Breast epithelium (tissue), 4 donors: ENCODE results near the gene FASTK. TPM values are rescaled to one million over a fixed set of nuclear protein-coding genes. Genes with fewer than 3 reads are reported as not detected.

ENCODE experiments used
- DNase-seq, 2 donors: peaks; one replicate each; pipeline ENCODE4 v3.0.0-alpha.2; 2019; ENCODE audit warnings: low spot score in 2 of 2
- H3K27ac ChIP-seq, 2 donors: fragments of 200-600 bp; sonication (generic) in 1 of 2; one replicate each; pipeline ENCODE4 v1.5.1; 2016 to 2019; ENCODE audit warnings: mild to moderate bottlenecking in 1 of 2
- H3K27me3 ChIP-seq, 2 donors: fragments of 200-600 bp; sonication (generic) in 1 of 2; one replicate each; pipeline versions ENCODE4 v1.5.1 to v1.6.0; 2017 to 2019; ENCODE audit warnings: control low read depth in 1 of 2, mild to moderate bottlenecking in 1 of 2
- H3K36me3 ChIP-seq: fragments of 200-600 bp; one replicate; pipeline ENCODE4 v1.5.1; 2019
- H3K4me1 ChIP-seq, 2 donors: fragments of 200-600 bp; sonication (generic); one replicate each; pipeline ENCODE4 v1.5.1; 2016 to 2019; ENCODE audit warnings: control low read depth in 1 of 2
- H3K4me3 ChIP-seq, 3 donors: fragments of 200-600 bp; sonication (generic); 1 replicate in 2 of 3; 2 replicates in 1 of 3; pipeline ENCODE4 v1.5.1; 2016 to 2019; ENCODE audit warnings: mild to moderate bottlenecking in 3 of 3, moderate library complexity in 2 of 3
- H3K9me3 ChIP-seq, 2 donors: fragments of 200-600 bp; sonication (generic) in 1 of 2; one replicate each; pipeline ENCODE4 v1.5.1; 2016 to 2019; ENCODE audit warnings: control low read depth in 1 of 2
- POLR2A ChIP-seq: fragments of 450-650 bp; IDR thresholded peaks from one replicate; pipeline ENCODE4 v1.6.1; 2016; ENCODE audit warnings: antibody characterized with exemption, mild to moderate bottlenecking, moderate library complexity
- POLR2AphosphoS5 ChIP-seq, 3 donors: sonication (generic); formaldehyde crosslinking; IDR thresholded peaks; one replicate each; pipeline ENCODE4 v1.6.1; 2017; ENCODE audit warnings: antibody characterized with exemption in 3 of 3
- intact Hi-C: fragments of 100-400 bp; cut with DNase I; formaldehyde crosslinking; loops from one replicate; pipeline ENCODE4 v1.15.1; 2023; ENCODE audit warnings: low total_unique reads
- total RNA-seq, 3 donors: library from RNA; depleted of rRNA; stranded (reverse); fragments of >200 nt; gene quantifications; one replicate each; pipeline ENCODE4 v1.1.0, GENCODE V29; 2016
- TF ChIP-seq, protein P1 (sequence below), 3 donors: fragments of 450-650 bp; IDR thresholded peaks; one replicate each; pipeline ENCODE4 v1.5.1; 2016 to 2017; ENCODE audit warnings: antibody characterized with exemption in 3 of 3, mild to moderate bottlenecking in 3 of 3, moderate library complexity in 3 of 3

Gene FASTK
- total RNA-seq, 3 donors from 2014 or later = 45.6 to 63.5 (median 60.0) TPM

DNA sequence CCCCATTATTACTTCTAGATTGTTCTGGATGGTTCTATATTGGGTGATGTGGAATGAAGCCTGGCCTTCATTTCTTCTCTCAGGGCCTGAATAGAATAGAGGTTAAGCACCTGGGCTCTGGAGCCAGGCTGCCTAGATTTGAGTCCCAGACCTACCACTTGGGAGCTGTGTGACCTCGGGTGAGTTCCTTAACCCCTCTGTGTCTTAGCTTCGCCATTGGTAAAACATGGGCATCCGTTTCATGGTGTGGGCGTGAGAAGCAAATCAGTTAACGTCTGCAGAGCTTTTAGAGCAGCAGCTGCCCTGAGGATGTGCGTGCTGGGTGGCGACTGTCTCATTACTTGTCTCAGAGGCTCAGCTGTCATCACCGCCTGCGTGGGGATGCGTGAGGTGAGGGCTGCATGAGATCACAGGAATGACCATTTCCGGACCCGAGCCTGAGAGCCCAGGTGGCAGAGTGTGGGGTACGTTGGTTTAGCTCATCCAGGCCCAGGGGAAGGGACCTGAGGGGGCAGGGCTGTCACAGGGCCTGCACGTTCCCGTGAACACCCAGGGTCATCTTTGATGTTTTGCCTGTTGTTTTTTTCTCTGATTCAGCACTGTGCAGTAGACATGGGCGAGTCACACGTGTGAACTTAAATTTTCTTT lies 15.3 kb upstream of the FASTK start:
- intact Hi-C loops = no loop called here
- H3K27ac ChIP-seq = no peak overlapping the region
- no peaks in the 10 kb centered on the region for H3K36me3 ChIP-seq
- no peak for DNase-seq
- H3K4me1 ChIP-seq = peaks cover 0 to under 1% of the 10 kb centered on the region in 2 donors
- no peaks in the 10 kb centered on the region for H3K27me3 ChIP-seq
- no peak overlapping the region for H3K4me3 ChIP-seq
- TF ChIP-seq POLR2A = no peak
- TF ChIP-seq, protein P1, sequence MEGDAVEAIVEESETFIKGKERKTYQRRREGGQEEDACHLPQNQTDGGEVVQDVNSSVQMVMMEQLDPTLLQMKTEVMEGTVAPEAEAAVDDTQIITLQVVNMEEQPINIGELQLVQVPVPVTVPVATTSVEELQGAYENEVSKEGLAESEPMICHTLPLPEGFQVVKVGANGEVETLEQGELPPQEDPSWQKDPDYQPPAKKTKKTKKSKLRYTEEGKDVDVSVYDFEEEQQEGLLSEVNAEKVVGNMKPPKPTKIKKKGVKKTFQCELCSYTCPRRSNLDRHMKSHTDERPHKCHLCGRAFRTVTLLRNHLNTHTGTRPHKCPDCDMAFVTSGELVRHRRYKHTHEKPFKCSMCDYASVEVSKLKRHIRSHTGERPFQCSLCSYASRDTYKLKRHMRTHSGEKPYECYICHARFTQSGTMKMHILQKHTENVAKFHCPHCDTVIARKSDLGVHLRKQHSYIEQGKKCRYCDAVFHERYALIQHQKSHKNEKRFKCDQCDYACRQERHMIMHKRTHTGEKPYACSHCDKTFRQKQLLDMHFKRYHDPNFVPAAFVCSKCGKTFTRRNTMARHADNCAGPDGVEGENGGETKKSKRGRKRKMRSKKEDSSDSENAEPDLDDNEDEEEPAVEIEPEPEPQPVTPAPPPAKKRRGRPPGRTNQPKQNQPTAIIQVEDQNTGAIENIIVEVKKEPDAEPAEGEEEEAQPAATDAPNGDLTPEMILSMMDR (IDR thresholded peaks at IDR 0.05) = no peak
- no peak for TF ChIP-seq POLR2AphosphoS5 (IDR thresholded peaks at IDR 0.05)
- no peaks in the 10 kb centered on the region for H3K9me3 ChIP-seq

DNA sequence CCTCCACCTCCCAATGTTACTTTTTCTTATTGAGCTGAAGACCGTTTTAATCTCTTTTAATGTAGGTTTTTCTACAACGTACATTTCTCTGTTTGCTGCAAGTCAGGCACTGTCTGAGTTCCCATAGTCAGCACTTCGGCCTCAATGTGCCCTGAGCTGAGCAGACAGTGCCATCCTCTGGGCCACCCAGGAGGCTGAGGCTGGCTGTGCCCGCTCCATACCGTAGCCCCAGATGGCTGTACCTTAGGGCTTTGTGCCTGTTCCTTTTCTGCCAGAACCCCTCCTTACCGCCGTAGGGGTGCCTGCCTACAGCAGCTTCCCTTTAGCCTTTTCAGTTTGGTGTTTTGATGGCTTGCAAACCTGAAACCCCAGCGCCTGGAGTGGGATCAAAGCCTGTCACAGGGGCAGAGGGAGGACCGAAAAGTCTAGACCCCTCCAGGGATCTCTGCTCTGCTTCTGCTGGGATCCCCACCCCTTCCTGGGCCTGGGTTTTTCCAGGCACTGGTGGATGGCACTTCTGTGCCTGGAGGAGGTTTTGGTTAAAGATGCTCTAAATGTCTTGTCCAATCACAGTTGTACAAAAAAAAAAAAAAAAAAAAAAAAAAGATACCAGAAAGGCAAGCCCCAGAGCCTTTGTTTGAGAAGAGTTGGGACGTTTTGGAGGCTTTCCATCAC lies 14.7 kb upstream of the FASTK start:
- Histone ChIP-seq H3K9me3 (no peaks in the 10 kb centered on the region), H3K27ac (no peak overlapping the region), H3K36me3 (no peaks in the 10 kb centered on the region), H3K4me3 (no peak overlapping the region), H3K27me3 (no peaks in the 10 kb centered on the region), H3K4me1 (peaks cover 0 to 4% of the 10 kb centered on the region in 2 donors)
- intact Hi-C loops = no loop called here
- TF ChIP-seq POLR2AphosphoS5 (IDR thresholded peaks at IDR 0.05) (no peak), POLR2A (no peak)
- TF ChIP-seq, protein P1 (IDR thresholded peaks at IDR 0.05) = no peak
- DNase-seq = no peak

DNA sequence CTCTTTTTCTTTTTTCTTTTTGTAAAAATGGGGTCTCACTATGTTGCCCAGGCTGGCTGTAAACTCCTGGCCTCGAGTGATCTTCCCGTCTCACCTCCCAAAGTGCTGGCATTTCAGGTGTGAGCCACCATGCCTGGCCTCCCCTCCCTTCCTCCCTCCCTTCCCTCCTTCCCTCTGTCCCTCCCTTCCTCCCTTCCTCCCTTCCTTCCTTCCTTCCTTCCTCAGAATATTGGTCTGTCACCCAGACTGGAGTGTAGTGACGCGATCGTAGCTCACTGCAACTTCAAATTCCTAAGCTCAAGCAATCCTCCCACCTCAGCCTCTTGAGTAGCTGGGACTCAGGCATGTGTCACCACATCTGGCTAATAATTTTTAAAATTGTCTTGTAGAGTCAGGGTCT lies 14.1 kb upstream of the FASTK start:
- intact Hi-C loops = no loop called here
- Histone ChIP-seq H3K9me3 (no peaks in the 10 kb centered on the region), H3K4me3 (no peak overlapping the region), H3K27ac (no peak overlapping the region), H3K27me3 (no peaks in the 10 kb centered on the region), H3K36me3 (no peaks in the 10 kb centered on the region), H3K4me1 (peaks cover 4 to 8% of the 10 kb centered on the region in 2 donors)
- DNase-seq = no peak
- no peak for TF ChIP-seq POLR2AphosphoS5 (IDR thresholded peaks at IDR 0.05)
- TF ChIP-seq, protein P1 (IDR thresholded peaks at IDR 0.05) = no peak
- no peak for TF ChIP-seq POLR2A

DNA sequence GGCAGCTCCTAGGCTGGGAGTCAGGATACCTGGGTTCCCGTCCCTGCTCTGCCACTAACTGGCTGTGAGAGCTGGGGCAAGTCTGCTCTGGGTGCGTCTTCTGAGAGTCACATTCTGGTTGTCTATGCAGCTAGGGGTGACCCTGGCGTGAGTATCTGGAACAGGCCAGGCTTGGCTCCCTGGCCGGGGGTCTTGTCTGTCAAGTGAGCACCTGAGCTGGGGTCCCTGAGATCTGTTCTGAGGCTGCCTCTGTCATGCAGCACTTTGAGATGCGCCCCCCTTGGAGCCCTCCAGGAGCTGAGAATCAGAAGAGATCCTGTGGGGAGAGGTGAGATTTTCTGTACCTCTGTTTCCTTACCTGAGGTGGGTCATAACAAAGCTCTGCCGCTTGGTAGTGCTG lies 13.1 kb upstream of the FASTK start:
- H3K27ac ChIP-seq = no peak overlapping the region
- no peak for DNase-seq
- no peaks in the 10 kb centered on the region for H3K9me3 ChIP-seq
- H3K27me3 ChIP-seq = no peaks in the 10 kb centered on the region
- H3K4me1 ChIP-seq = peaks cover 11 to 13% of the 10 kb centered on the region in 2 donors
- no peak for TF ChIP-seq POLR2A
- TF ChIP-seq POLR2AphosphoS5 (IDR thresholded peaks at IDR 0.05) = no peak
- TF ChIP-seq, protein P1 (IDR thresholded peaks at IDR 0.05) = no peak
- H3K4me3 ChIP-seq = no peak overlapping the region
- intact Hi-C loops = no loop called here
- no peaks in the 10 kb centered on the region for H3K36me3 ChIP-seq

DNA sequence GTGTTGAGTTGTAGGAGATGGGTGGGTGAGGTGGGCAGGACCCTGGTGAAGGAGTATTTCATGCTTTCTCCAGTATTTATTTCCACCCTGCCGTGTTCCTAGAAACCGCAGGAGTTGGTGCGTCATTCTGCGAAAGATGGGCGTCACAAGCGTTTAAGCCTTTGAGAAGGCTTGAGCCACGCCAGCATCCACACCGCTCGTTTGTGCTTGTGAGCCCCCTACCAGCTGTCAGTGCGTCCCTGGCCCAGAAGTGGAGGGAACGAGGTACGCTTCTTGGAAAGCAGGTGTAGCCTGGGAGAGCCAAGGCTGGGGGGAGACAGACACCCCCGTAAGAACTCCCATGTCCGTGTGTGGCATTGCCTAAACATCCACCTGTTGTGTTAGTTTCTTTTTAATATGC lies 11.4 kb upstream of the FASTK start:
- no peak for DNase-seq
- peaks cover 11 to 23% of the 10 kb centered on the region in 2 donors for H3K4me1 ChIP-seq
- H3K36me3 ChIP-seq = no peaks in the 10 kb centered on the region
- TF ChIP-seq POLR2AphosphoS5 (IDR thresholded peaks at IDR 0.05) = no peak
- TF ChIP-seq POLR2A = no peak
- TF ChIP-seq, protein P1 (IDR thresholded peaks at IDR 0.05) = no peak
- no peaks in the 10 kb centered on the region for H3K9me3 ChIP-seq
- intact Hi-C loops = no loop called here
- H3K27ac ChIP-seq = no peak overlapping the region
- no peaks in the 10 kb centered on the region for H3K27me3 ChIP-seq
- H3K4me3 ChIP-seq = no peak overlapping the region
